Hematopoietic multipotent progenitor cell treated with erythropoietin and hydrocortisone succinate and interleukin-3 and kit ligand, for 17 days (in vitro differentiated cells): Measurements from ENCODE around the gene SNTA1.
"Not testable (repeated sequence)": the region's sequence is repeated elsewhere in the genome, so short reads cannot be mapped to it uniquely, and the experiment has no call there.

Experiments
- DNase-seq: peaks from one replicate; pipeline ENCODE4 v3.0.0-alpha.2; 2015; ENCODE audit warnings: low spot score

SNTA1 gene

GRCh38 chr20:33431797-33432381, 11.7 kb downstream of the SNTA1 start:
- DNase-seq, result no peak

- not testable (repeated sequence) for DNase-seq
Observed at GRCh38 chr20:33423875-33424274, 19.7 kb downstream of the SNTA1 start.

GRCh38 chr20:33423141-33423834, 20.3 kb downstream of the SNTA1 start:
- peak; percentile 26 for DNase-seq

GRCh38 chr20:33419140-33419974, 24.2 kb downstream of the SNTA1 start:
- peak; percentile 28 for DNase-seq

- DNase-seq, result no peak
Observed at GRCh38 chr20:33418033-33418432, 25.5 kb downstream of the SNTA1 start.

- no peak for DNase-seq
Observed at GRCh38 chr20:33415948-33416347, 27.6 kb downstream of the SNTA1 start.

- DNase-seq, result no peak
Observed at GRCh38 chr20:33412484-33412838, 31.1 kb downstream of the SNTA1 start.

- DNase-seq, result no peak
Observed at GRCh38 chr20:33411711-33412483, 31.7 kb downstream of the SNTA1 start.

- DNase-seq, result no peak
Observed at GRCh38 chr20:33411242-33411641, 32.3 kb downstream of the SNTA1 start.

- DNase-seq, result no peak
Observed at GRCh38 chr20:33410081-33410742, 33.4 kb downstream of the SNTA1 start.

- DNase-seq, result no peak
Observed at GRCh38 chr20:33408716-33409654, 34.6 kb downstream of the SNTA1 start.

- DNase-seq, result no peak
Observed at GRCh38 chr20:33408313-33408712, 35.2 kb downstream of the SNTA1 start.

- DNase-seq, result no peak
Observed at GRCh38 chr20:33407796-33408195, 35.8 kb downstream of the SNTA1 start.

GRCh38 chr20:33407251-33407650, 36.3 kb downstream of the SNTA1 start:
- DNase-seq, result no peak

GRCh38 chr20:33404281-33404680, 39.3 kb downstream of the SNTA1 start:
- no peak for DNase-seq

- DNase-seq, result no peak
Observed at GRCh38 chr20:33401921-33402369, 41.6 kb downstream of the SNTA1 start.

GRCh38 chr20:33401184-33401920, 42.2 kb downstream of the SNTA1 start, which contains the start of gene CDK5RAP1:
TSS of gene CDK5RAP1 (minus strand) at chr20:33401519. CDS start at chr20:33397064, 4,455 bp downstream.
- peak; percentile 68 for DNase-seq

GRCh38 chr20:33400812-33401183, 42.8 kb downstream of the SNTA1 start:
- DNase-seq, result peak; percentile 24

GRCh38 chr20:33399924-33400323, 43.6 kb downstream of the SNTA1 start:
- DNase-seq, result no peak

GRCh38 chr20:33394718-33395117, 48.8 kb downstream of the SNTA1 start:
- no peak for DNase-seq
